GM13976 (cell line): ENCODE results near the gene FLII.
A peak's percentile ranks its signal among the peaks of the same experiment; 100 is the strongest.
"Not testable (repeated sequence)": the region's sequence is repeated elsewhere in the genome, so short reads cannot be mapped to it uniquely, and the experiment has no call there.

Experiments
- DNase-seq: peaks from one replicate; pipeline ENCODE4 v3.0.0; 2012; ENCODE audit warnings: low spot score
- in situ Hi-C: fragments of 300-500 bp; cut with MboI; formaldehyde crosslinking; loops from one replicate; pipeline ENCODE4 v1.12.0; 2022; ENCODE audit warnings: low sequenced_read_pairs, mixed read lengths, inconsistent platforms; ENCODE audit not compliant: unreplicated experiment
- TF ChIP-seq, protein P1 (sequence below): IDR thresholded peaks from 2 replicates; pipeline ENCODE4 v1.5.1; 2012; ENCODE audit warnings: borderline replicate concordance, mild to moderate bottlenecking; ENCODE audit not compliant: insufficient read depth; ENCODE audit errors: extremely low read depth, missing control alignments, control extremely low read depth

The FLII gene

DNA sequence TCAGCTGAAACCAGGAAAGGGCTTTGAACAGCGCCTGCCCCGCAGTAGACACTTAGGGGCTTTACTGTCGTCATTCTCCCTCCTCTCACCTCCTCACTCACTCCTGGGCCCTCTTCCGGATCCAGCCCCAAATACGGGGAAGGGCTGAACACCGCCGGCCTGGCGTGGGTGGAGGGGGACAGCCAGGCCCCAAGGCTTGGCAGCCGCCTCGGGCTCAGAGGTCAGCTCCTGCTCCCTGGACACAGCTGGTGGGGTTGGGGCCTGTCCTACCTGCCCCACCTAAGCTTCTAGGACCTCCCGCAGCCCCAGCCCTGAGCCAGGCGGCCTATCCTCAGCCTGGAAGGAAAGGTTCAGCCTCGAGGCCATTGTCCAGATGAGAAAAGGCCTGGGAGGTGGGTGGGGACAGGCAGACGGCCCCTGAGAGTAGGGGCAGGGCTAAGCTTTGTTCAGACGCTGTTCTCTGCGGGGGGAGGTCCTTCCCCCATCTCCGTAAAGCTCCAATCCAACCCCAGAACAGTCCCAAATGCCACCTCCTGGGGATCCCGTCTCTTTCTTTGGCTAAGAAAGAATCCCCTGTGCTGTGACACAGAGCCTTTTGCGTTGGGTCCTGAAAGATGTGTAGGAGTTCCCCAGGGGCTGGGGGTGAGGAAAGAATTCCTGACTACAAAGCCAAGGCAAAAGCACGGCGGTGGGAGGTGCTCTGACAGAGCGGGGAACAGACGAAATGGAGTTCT lies 34.0 kb downstream of the FLII start:
- DNase-seq = no peak
- in situ Hi-C loops = no loop called here
- TF ChIP-seq, protein P1, sequence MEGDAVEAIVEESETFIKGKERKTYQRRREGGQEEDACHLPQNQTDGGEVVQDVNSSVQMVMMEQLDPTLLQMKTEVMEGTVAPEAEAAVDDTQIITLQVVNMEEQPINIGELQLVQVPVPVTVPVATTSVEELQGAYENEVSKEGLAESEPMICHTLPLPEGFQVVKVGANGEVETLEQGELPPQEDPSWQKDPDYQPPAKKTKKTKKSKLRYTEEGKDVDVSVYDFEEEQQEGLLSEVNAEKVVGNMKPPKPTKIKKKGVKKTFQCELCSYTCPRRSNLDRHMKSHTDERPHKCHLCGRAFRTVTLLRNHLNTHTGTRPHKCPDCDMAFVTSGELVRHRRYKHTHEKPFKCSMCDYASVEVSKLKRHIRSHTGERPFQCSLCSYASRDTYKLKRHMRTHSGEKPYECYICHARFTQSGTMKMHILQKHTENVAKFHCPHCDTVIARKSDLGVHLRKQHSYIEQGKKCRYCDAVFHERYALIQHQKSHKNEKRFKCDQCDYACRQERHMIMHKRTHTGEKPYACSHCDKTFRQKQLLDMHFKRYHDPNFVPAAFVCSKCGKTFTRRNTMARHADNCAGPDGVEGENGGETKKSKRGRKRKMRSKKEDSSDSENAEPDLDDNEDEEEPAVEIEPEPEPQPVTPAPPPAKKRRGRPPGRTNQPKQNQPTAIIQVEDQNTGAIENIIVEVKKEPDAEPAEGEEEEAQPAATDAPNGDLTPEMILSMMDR = no peak

DNA sequence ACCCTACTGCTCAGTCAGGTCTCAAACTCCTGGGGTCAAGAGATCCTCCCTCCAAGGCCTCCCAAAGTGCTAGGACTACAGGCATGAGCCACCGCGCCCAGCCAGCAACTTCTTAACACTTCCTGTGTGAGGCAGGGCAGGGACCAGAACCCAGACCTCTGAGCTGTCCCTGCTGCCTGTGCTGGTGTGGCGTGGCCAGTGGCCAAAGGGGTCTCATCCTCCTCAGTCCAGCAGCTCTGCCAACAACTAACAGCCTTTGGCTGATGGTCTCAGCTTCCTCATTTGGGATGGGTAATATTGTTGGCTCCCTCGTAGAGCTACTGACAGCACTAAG lies 34.5 kb downstream of the FLII start:
- DNase-seq = no peak
- TF ChIP-seq, protein P1 = no peak
- in situ Hi-C loops = no loop called here

DNA sequence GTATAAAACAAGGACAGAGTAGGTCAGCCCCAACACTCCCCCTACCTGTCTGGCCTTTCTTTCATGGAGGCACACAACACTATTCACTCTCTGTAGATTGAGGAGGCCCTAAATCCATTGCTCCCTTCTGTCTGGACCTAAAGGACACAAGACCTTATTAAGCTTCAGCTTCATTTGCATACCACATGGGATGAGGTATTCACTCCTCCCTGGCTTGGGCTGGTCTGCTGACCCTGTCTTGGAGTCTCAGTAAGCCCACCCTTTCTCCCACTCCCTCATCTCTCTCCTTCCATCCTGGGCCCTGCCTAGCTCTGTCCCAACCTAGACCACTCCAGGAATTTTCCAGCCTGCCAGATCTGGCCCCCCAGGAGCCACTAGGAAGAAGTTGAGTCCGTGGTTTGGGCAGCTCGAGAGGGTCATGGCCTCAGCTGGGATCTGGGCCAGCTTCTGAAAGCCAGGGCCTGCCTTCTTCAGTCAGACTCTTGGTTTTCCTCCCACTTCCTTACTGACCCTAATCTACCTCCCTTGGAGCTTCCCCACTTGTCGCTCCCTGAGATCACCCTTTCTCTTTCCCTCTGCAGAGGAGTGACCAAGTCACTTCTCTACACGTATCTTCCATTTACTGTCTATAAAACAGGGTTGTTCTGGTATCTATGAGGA lies 39.7 kb downstream of the FLII start:
- TF ChIP-seq, protein P1 = no peak
- no peak for DNase-seq
- in situ Hi-C loops = no loop called here

DNA sequence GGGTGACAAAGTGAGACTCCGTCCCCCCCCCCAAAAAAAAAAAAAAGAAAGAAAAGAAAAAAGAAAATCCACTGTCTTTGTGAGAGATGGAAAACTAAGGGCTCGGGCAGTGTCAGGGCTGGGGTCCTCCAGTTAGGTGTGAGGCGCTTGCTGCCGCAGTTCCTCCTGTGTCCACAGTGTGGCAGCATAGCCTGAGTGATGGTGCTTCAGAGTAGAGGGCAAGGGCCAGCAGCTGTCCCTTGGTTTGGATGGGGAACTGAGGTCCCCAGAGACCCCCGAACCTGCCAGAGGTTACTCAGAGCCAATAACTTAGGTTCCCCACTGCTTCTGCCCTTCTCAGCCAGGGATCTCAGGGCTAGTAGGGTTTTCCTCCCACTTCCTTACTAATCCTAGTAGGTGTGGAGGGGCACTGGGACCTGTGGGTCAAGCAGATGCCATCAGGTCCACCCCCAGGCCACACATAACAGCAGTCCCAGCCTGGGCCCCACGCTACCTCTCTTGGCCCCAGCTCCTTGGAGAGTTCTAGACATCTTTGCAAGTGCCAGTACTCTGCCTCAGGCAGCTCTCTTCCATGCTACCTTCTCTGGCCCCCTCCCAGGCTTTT lies 41.0 kb downstream of the FLII start:
- in situ Hi-C loops = no loop called here
- TF ChIP-seq, protein P1 = peak; percentile 95
- DNase-seq = peak; percentile 90

DNA sequence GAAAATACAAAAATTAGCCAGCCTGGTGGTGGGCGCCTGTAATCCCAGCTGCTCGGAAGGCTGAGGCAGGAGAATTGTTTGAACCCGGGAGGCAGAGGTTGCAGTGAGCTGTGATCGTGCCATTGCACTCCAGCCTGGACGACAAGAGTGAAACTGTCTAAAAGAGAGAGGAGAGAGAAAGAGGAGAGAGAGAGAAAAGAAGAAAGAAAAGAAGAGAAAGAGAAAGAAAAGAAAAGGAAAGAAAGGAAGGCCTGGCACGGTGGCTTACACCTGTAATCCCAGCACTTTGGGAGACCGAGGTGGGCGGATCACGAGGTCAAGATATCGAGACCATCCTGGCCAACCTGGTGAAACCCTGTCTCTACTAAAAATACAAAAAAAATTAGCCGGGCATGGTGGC lies 41.6 kb downstream of the FLII start:
- DNase-seq, in situ Hi-C loops: not testable (repeated sequence)

DNA sequence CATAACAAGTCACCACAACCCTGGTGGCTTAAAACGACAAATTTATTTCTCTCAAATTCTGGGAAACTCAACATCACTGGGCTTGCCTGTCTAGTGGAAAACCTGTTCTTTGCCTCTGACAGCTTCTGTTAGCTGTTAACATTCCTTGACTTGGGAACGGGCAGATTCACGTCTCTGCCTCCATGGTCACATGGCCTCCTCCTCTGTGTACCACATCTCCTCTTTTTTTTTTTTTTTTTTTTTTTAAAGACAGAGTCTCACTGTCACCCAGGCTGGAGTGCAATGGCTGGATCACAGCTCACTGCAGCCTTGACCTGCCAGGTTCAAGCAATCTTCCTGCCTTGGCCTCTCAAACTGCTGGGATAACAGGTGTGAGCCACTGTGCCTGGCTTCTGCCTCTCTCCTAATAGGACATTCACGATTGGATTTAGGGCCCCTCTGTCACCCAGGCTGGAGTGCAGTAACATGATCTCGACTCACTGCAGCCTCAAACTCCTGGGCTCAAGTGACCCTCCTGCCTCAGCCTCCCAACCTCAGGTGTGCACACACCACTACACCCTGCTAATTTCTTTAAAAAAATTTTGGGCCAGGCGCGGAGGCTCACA lies 44.8 kb downstream of the FLII start:
- in situ Hi-C loops = no loop called here
- DNase-seq = no peak
- TF ChIP-seq, protein P1 = no peak

DNA sequence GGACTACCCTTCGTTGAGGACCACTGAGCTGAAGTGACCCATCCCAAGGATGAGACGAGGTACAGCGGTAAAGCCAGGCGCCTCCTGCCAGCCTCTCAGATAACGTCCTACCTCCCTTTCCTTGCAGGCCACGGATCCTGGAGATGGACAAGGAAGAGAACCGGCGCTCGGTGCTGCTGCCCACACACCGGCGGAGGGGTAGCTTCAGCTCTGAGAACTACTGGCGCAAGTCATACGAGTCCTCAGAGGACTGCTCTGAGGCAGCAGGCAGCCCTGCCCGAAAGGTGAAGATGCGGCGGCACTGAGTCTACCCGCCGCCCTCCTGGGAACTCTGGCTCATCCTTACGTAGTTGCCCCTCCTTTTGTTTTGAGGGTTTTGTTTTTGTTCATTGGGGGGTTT lies 50.4 kb downstream of the FLII start:
- TF ChIP-seq, protein P1 = no peak
- in situ Hi-C loops = no loop called here
- no peak for DNase-seq
